Esophagus muscularis mucosa (tissue), 4 donors: ENCODE results near the gene MARCHF9. TPM values are rescaled to one million over a fixed set of nuclear protein-coding genes. Genes with fewer than 3 reads are reported as not detected.

Experiments
- DNase-seq: peaks from one replicate; pipeline ENCODE4 v3.0.0-alpha.2; 2017; ENCODE audit errors: extremely low spot score
- H3K27ac ChIP-seq, 4 donors: fragments of 200-600 bp; sonication (generic); replicated peaks in 1 of 4; 1 replicate in 3 of 4; 2 replicates in 1 of 4; pipeline ENCODE4 v1.5.1; 2016 to 2019; ENCODE audit warnings: mild to moderate bottlenecking in 1 of 4
- H3K27me3 ChIP-seq, 4 donors: fragments of 200-600 bp; sonication (generic); one replicate each; pipeline versions ENCODE4 v1.5.1 to v1.6.0; 2016 to 2019
- H3K36me3 ChIP-seq, 4 donors: fragments of 200-600 bp; sonication (generic); one replicate each; pipeline ENCODE4 v1.5.1; 2016 to 2019
- H3K4me1 ChIP-seq, 4 donors: fragments of 200-600 bp; sonication (generic); one replicate each; pipeline ENCODE4 v1.5.1; 2016 to 2019
- H3K4me3 ChIP-seq, 4 donors: fragments of 200-600 bp; sonication (generic); 1 replicate in 2 of 4; 2 replicates in 2 of 4; pipeline ENCODE4 v1.5.1; 2016 to 2019; ENCODE audit warnings: mild to moderate bottlenecking in 4 of 4, moderate library complexity in 1 of 4
- H3K9me3 ChIP-seq, 4 donors: fragments of 200-600 bp; sonication (generic); 1 replicate in 3 of 4; 2 replicates in 1 of 4; pipeline ENCODE4 v1.5.1; 2016 to 2019
- CTCF ChIP-seq, 3 experiments: fragments of 200-600 bp in 2 of 3; fragments of 450-650 bp in 1 of 3; sonication (generic) in 2 of 3; IDR thresholded peaks; one replicate each; pipeline ENCODE4 v1.5.1; 2017 to 2019; ENCODE audit warnings: antibody characterized with exemption in 3 of 3, mild to moderate bottlenecking in 2 of 3, moderate library complexity in 1 of 3
- EP300 ChIP-seq: sonication (generic); formaldehyde crosslinking; IDR thresholded peaks from one replicate; pipeline ENCODE4 v1.6.1; 2017; ENCODE audit warnings: antibody characterized with exemption
- POLR2A ChIP-seq: fragments of 450-650 bp; IDR thresholded peaks from one replicate; pipeline ENCODE4 v1.6.1; 2017; ENCODE audit warnings: antibody characterized with exemption, moderate library complexity, mild to moderate bottlenecking, low read depth
- POLR2AphosphoS5 ChIP-seq, 2 donors: sonication (generic); formaldehyde crosslinking; IDR thresholded peaks; one replicate each; pipeline ENCODE4 v1.6.1; 2017; ENCODE audit warnings: antibody characterized with exemption in 2 of 2
- WGBS: methylation state at CpG from one replicate; pipeline ENCODE4 v1.1.5; 2018; 5-methylcytosine and 5-hydroxymethylcytosine counted together
- intact Hi-C: fragments of 100-400 bp; cut with DNase I; formaldehyde crosslinking; loops from one replicate; pipeline ENCODE4 v1.15.1; 2023
- total RNA-seq, 4 donors: library from RNA; depleted of rRNA; stranded (reverse); fragments of >200 nt; gene quantifications; one replicate each; pipeline versions ENCODE4 v1.1.0 to v1.2.1, GENCODE V29; 2016

Gene MARCHF9
- total RNA-seq, 4 donors from 2014 or later: 5.6 to 16.9 (median 10.7) TPM

- intact Hi-C loops: no loop called here
- Histone ChIP-seq H3K36me3 (peaks cover 0 to 34% (median 9%) of the 10 kb centered on the region in 4 donors), H3K9me3 (no peaks in the 10 kb centered on the region), H3K4me1 (peaks cover 10 to 22% (median 17%) of the 10 kb centered on the region in 4 donors), H3K27me3 (no peaks in the 10 kb centered on the region), H3K27ac (no peak overlapping the region), H3K4me3 (no peak overlapping the region)
- TF ChIP-seq CTCF (IDR thresholded peaks at IDR 0.05): no peak
- no peak for TF ChIP-seq POLR2A
- no peak for TF ChIP-seq EP300
- 88% methylated on average over 7 of the region's 7 CpGs for WGBS
- DNase-seq: no peak
These were observed 22.5 kb downstream of the MARCHF9 start for GRCh38 chr12:57777367-57777766.

- DNase-seq: no peak
- H3K4me3 ChIP-seq: no peak overlapping the region
- no peaks in the 10 kb centered on the region for H3K27me3 ChIP-seq
- intact Hi-C loops: no loop called here
- H3K27ac ChIP-seq: no peak overlapping the region
- WGBS: 86% methylated on average over 7 of the region's 7 CpGs
- no peak for TF ChIP-seq POLR2AphosphoS5 (IDR thresholded peaks at IDR 0.05)
- TF ChIP-seq CTCF (IDR thresholded peaks at IDR 0.05): no peak
- TF ChIP-seq POLR2A: no peak
- no peak for TF ChIP-seq EP300
- no peaks in the 10 kb centered on the region for H3K9me3 ChIP-seq
- H3K4me1 ChIP-seq: peaks cover 11 to 20% (median 16%) of the 10 kb centered on the region in 4 donors
- peaks cover 0 to 34% (median 9%) of the 10 kb centered on the region in 4 donors for H3K36me3 ChIP-seq
These were observed 23.0 kb downstream of the MARCHF9 start for GRCh38 chr12:57777911-57778310.

GRCh38 chr12:57779736-57780135, 24.8 kb downstream of the MARCHF9 start:
- Histone ChIP-seq H3K27ac (no peak overlapping the region), H3K4me1 (peaks cover 14 to 25% (median 20%) of the 10 kb centered on the region in 4 donors), H3K9me3 (no peaks in the 10 kb centered on the region), H3K36me3 (peaks cover 0 to 37% (median 14%) of the 10 kb centered on the region in 4 donors), H3K4me3 (no peak overlapping the region), H3K27me3 (no peaks in the 10 kb centered on the region)
- intact Hi-C loops: loop anchor here (5.0 kb wide), 1 partner anchor 53 kb away; no protein-coding TSS in a partner anchor
- no peak for DNase-seq
- no peak for TF ChIP-seq POLR2A
- no peak for TF ChIP-seq EP300
- no peak for TF ChIP-seq CTCF (IDR thresholded peaks at IDR 0.05)
- no peak for TF ChIP-seq POLR2AphosphoS5 (IDR thresholded peaks at IDR 0.05)
- WGBS: 20% methylated on average over 1 of the region's 1 CpG

- Histone ChIP-seq H3K4me1 (peaks cover 14 to 28% (median 20%) of the 10 kb centered on the region in 4 donors), H3K27ac (no peak overlapping the region), H3K4me3 (no peak overlapping the region), H3K36me3 (peaks cover 0 to 39% (median 18%) of the 10 kb centered on the region in 4 donors), H3K9me3 (no peaks in the 10 kb centered on the region), H3K27me3 (no peaks in the 10 kb centered on the region)
- TF ChIP-seq CTCF (IDR thresholded peaks at IDR 0.05) (no peak), POLR2AphosphoS5 (IDR thresholded peaks at IDR 0.05) (no peak), EP300 (no peak), POLR2A (no peak)
- WGBS: 92% methylated on average over 3 of the region's 4 CpGs
- intact Hi-C loops: loop anchor here (5.0 kb wide), 1 partner anchor 52 kb away; no protein-coding TSS in a partner anchor
- DNase-seq: no peak
These were observed 25.5 kb downstream of the MARCHF9 start for GRCh38 chr12:57780284-57780897.
